Ascending aorta (tissue), 2 donors: Measurements from ENCODE around the gene MGAT1. TPM values are rescaled to one million over a fixed set of nuclear protein-coding genes. Genes with fewer than 3 reads are reported as not detected.

Source experiments
- DNase-seq, 2 donors: peaks; one replicate each; pipeline ENCODE4 v3.0.0-alpha.2; 2019; ENCODE audit warnings: low spot score in 2 of 2
- H3K27ac ChIP-seq, 2 donors: fragments of 200-600 bp; sonication (generic); one replicate each; pipeline ENCODE4 v1.5.1; 2016 to 2017; ENCODE audit warnings: mild to moderate bottlenecking in 1 of 2
- H3K27me3 ChIP-seq: fragments of 200-600 bp; sonication (generic); one replicate; pipeline ENCODE4 v1.5.1; 2017
- H3K36me3 ChIP-seq, 2 donors: fragments of 200-600 bp; sonication (generic); one replicate each; pipeline ENCODE4 v1.5.1; 2016
- H3K4me1 ChIP-seq, 2 donors: fragments of 200-600 bp; sonication (generic); one replicate each; pipeline ENCODE4 v1.5.1; 2016 to 2017; ENCODE audit warnings: mild to moderate bottlenecking in 1 of 2
- H3K4me3 ChIP-seq, 2 donors: fragments of 200-600 bp; sonication (generic); one replicate each; pipeline ENCODE4 v1.5.1; 2016 to 2017; ENCODE audit warnings: mild to moderate bottlenecking in 1 of 2
- H3K9me3 ChIP-seq, 2 donors: fragments of 200-600 bp; sonication (generic); one replicate each; pipeline ENCODE4 v1.5.1; 2016
- intact Hi-C: fragments of 100-400 bp; cut with DNase I; formaldehyde crosslinking; loops from one replicate; pipeline ENCODE4 v1.15.1; 2023
- total RNA-seq: library from RNA; depleted of rRNA; stranded (reverse); fragments of >200 nt; gene quantifications from one replicate; pipeline ENCODE4 v1.1.0, GENCODE V29; 2016
- TF ChIP-seq, protein P1 (sequence below), 3 experiments: fragments of 200-600 bp in 2 of 3; fragments of 450-650 bp in 1 of 3; sonication (generic) in 2 of 3; IDR thresholded peaks; one replicate each; pipeline ENCODE4 v1.5.1; 2016 to 2019; ENCODE audit warnings: antibody characterized with exemption in 3 of 3, mild to moderate bottlenecking in 1 of 3, moderate library complexity in 1 of 3

MGAT1 gene
- total RNA-seq, 1 donor from 2014 or later, result 257 TPM

DNA sequence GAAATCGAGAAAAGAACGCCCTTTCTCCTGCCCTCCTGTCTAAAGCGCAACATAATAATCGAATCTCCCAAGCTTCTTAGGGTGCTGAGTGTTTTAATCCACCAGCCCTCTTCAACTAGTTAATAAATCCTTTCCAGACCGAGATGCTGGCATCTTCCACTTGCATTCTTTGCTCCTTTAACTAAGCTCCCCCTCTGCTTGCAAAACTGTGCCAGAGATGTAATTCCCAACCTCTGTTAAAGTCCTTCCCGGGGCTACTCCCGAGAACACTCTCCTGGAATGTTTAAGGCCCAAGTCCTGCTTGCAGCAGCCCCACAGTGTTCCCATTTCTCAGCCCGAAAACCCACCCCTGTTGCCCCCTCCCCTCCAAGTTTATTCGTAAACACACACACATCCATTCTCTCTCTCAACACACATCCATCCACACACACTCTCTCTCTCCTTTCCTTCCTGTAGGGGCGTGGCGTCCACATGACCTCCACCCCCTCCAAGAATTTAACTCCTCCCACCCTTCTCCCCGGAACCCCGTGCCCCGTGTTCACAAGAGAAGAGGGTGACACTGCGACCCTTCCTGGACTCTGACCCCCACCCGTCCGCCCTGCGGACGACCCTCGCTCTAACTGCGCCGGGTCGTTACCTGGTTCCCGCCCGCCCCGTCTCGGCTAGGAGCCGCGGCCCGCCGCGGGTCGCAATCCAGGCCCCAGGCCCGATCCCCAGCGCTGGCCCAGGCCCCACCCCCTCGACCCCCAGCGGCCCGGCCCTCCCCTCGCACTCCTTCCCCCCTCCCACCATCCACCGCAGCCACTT, 7.0 kb upstream of the MGAT1 start:
- intact Hi-C loops, result loop anchor here (1.0 to 10.0 kb wide), 10 partner anchors 7 to 1185 kb away; partner anchors contain the start of genes GFPT2, HNRNPH1, MAPK9 and MGAT1

DNA sequence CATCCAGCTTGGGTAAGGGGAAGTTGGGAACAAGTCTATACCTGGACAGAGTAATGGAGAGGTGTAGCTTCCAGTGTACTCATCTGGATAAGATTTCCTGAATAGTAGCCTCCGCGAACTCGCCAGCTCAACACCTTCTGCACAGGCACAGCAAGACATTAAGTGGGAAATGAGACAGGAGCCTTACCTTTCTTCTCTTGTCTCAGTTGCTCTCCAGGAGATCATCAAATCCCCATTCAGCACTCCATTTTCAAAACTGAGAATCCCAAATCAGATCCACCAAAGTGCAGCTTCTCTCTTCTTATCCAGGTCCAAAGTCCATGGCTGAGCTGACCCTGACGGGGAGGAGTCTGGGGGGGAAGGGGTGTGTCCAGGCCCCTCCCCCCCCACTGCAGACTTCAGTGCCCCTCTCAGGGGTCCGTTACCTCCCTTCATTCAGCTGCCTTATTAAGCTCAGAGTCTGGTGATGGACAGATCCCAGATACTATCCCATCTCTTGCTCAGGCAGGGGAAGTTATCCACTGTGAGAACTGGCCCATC, 5.9 kb upstream of the MGAT1 start:
- Histone ChIP-seq H3K36me3 (no peaks in the 10 kb centered on the region), H3K4me1 (peaks cover 20 to 47% of the 10 kb centered on the region in 2 donors), H3K4me3 (peak overlapping the region; percentile 70 to 76), H3K27me3 (no peaks in the 10 kb centered on the region), H3K27ac (peak overlapping the region; percentile 93 to 97), H3K9me3 (no peaks in the 10 kb centered on the region)
- peak; percentile 4 to 60 for DNase-seq
- intact Hi-C loops, result loop anchor here (5.0 to 10.0 kb wide), 3 partner anchors 454 to 514 kb away; partner anchors contain the start of genes GFPT2, MAPK9 and TRIM52
- TF ChIP-seq, protein P1, sequence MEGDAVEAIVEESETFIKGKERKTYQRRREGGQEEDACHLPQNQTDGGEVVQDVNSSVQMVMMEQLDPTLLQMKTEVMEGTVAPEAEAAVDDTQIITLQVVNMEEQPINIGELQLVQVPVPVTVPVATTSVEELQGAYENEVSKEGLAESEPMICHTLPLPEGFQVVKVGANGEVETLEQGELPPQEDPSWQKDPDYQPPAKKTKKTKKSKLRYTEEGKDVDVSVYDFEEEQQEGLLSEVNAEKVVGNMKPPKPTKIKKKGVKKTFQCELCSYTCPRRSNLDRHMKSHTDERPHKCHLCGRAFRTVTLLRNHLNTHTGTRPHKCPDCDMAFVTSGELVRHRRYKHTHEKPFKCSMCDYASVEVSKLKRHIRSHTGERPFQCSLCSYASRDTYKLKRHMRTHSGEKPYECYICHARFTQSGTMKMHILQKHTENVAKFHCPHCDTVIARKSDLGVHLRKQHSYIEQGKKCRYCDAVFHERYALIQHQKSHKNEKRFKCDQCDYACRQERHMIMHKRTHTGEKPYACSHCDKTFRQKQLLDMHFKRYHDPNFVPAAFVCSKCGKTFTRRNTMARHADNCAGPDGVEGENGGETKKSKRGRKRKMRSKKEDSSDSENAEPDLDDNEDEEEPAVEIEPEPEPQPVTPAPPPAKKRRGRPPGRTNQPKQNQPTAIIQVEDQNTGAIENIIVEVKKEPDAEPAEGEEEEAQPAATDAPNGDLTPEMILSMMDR (IDR thresholded peaks at IDR 0.05), result no peak

More for the DNA sequence above, 7.0 kb upstream of the MGAT1 start:
- H3K27me3 ChIP-seq, result no peaks in the 10 kb centered on the region
- H3K9me3 ChIP-seq, result no peaks in the 10 kb centered on the region
- peak overlapping the region; percentile 93 to 97 for H3K27ac ChIP-seq
- peak overlapping the region; percentile 70 to 76 for H3K4me3 ChIP-seq
- peak; percentile 74 to 94 for DNase-seq
- TF ChIP-seq, protein P1 (IDR thresholded peaks at IDR 0.05), result no peak
- H3K4me1 ChIP-seq, result peaks cover 14 to 40% of the 10 kb centered on the region in 2 donors
- no peaks in the 10 kb centered on the region for H3K36me3 ChIP-seq

DNA sequence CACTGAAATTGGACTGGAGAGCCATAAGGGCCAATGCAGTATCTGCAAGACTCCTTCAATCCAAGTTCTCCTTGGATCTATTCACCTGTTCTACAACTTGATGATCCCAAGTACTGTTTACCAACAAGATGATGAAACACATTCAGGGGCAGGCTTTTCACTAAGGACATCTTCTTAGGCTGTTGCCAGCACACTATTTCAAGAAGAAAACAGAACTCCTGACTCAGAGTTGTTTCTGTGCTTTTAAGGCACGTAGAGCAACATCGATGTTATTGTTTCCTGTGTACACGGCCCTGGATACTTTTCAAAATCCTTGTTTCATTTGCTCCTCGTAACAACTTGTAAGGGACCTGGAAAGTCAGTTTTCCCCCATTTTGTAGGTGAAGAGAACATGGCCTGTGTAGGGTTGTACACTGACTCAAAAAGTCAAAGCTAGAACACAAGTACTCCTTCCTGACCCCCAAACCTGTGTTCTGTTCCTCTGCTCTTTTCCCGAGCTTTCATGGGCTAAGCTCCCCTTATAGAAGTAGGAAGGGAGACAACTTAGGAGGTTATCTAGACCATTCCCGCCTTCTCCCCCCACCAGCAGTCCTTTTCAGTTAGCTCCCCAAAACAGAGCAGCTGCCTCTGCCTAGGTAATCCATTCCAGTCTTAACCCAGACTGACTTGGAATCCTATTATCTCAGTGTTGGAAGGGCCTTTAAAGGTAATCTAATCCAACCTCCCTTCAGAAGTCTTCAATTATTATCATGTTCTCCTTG, 5.2 kb upstream of the MGAT1 start:
- peak in 1 of 2 donors; percentile 27 for DNase-seq

DNA sequence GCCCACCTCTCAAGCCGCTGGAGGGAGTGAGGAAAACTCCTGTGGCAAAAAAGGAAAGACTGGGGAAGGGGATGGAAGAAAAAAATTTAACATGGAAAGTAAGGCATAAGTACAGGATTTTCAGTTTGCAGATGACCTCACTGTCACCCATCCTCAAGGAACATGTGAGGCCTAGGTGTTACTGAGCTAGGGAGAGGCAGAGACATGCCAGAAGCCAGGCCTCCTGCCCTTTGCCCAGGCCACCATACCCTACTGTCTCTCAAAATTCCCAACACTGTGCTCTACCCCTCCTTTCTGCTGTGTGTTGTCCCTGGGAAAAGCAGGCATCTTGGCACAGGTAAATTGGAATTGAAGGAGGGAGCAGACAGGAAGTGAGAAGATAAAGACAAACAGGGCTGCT, 4.4 kb upstream of the MGAT1 start:
- H3K4me1 ChIP-seq, result peaks cover 20 to 53% of the 10 kb centered on the region in 2 donors
- H3K27ac ChIP-seq, result peak overlapping the region; percentile 93 to 97
- H3K4me3 ChIP-seq, result peak overlapping the region; percentile 3 to 70
- TF ChIP-seq, protein P1 (IDR thresholded peaks at IDR 0.05), result no peak
- peak in 1 of 2 donors; percentile 15 for DNase-seq
- intact Hi-C loops, result loop anchor here (5.0 to 10.0 kb wide), 3 partner anchors 452 to 512 kb away; partner anchors contain the start of genes GFPT2, MAPK9 and TRIM52
- no peaks in the 10 kb centered on the region for H3K36me3 ChIP-seq
- no peaks in the 10 kb centered on the region for H3K9me3 ChIP-seq
- H3K27me3 ChIP-seq, result no peaks in the 10 kb centered on the region

More for the DNA sequence above, 5.2 kb upstream of the MGAT1 start:
- TF ChIP-seq, protein P1 (IDR thresholded peaks at IDR 0.05), result no peak
- Histone ChIP-seq H3K9me3 (no peaks in the 10 kb centered on the region), H3K4me1 (peaks cover 20 to 53% of the 10 kb centered on the region in 2 donors), H3K4me3 (peak overlapping the region; percentile 70 to 76), H3K27ac (peak overlapping the region; percentile 93 to 97), H3K27me3 (no peaks in the 10 kb centered on the region), H3K36me3 (no peaks in the 10 kb centered on the region)
- intact Hi-C loops, result loop anchor here (5.0 to 10.0 kb wide), 3 partner anchors 453 to 513 kb away; partner anchors contain the start of genes GFPT2, MAPK9 and TRIM52

DNA sequence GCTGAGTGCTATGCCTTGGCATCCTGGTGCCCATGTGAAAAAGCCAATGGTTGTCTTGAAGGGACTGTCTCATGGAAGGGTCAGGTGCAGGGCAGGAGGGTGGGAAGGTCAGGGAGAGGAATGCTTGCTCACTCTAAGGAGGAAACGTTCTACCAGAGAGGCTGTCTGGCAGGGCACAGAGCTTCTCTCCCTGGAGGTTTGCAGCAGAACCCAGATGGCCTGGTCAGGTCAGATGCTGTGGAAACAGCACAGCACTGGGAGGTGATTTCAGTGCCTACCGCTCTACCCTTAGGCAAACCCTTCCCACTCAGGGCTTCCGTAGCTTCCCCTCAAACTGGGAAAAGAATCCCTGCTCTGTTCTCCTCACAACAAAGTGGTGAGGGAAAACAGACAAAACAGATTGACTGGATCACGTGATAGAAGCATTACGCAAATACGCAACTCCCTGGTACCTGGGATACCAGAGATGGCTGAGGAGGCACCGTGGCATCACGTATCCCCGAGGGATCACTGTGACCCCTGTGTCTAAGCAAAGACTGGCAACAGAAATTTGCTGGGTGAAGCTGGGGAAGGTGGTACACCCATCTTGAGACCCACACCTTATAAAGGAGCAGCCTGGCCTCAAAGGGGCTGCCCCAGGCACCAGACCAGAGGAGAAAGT, 3.9 kb upstream of the MGAT1 start:
- H3K4me1 ChIP-seq, result peaks cover 21 to 55% of the 10 kb centered on the region in 2 donors
- intact Hi-C loops, result loop anchor here (5.0 to 10.0 kb wide), 3 partner anchors 452 to 512 kb away; partner anchors contain the start of genes GFPT2, MAPK9 and TRIM52

More for the DNA sequence above, 3.9 kb upstream of the MGAT1 start:
- H3K4me3 ChIP-seq, result peak overlapping the region; percentile 3 to 70
- TF ChIP-seq, protein P1 (IDR thresholded peaks at IDR 0.05), result no peak
- no peaks in the 10 kb centered on the region for H3K36me3 ChIP-seq
- peak in 1 of 2 donors; percentile 64 for DNase-seq
- no peaks in the 10 kb centered on the region for H3K27me3 ChIP-seq
- peak overlapping the region; percentile 93 to 97 for H3K27ac ChIP-seq
- H3K9me3 ChIP-seq, result no peaks in the 10 kb centered on the region
